Mesenchymal stem cell (in vitro differentiated cells and primary cell): ENCODE measurements around the gene SMYD4.
"Not testable (repeated sequence)": the region's sequence is repeated elsewhere in the genome, so short reads cannot be mapped to it uniquely, and the experiment has no call there.

Source experiments
- DNase-seq: peaks from one replicate; pipeline ENCODE4 v3.0.0-alpha.2; 2013
- H2AFZ ChIP-seq: one replicate; pipeline ENCODE4 v1.6.1; 2013; ENCODE audit warnings: low read depth, mild to moderate bottlenecking, control low read depth, inconsistent platforms, low read length, moderate library complexity
- H2AK5ac ChIP-seq: 2 replicates; pipeline ENCODE4 v1.6.1; 2013; ENCODE audit warnings: low read length, moderate library complexity, mild to moderate bottlenecking, inconsistent platforms; ENCODE audit not compliant: severe bottlenecking
- H2BK120ac ChIP-seq: one replicate; pipeline ENCODE4 v1.6.1; 2013; ENCODE audit warnings: low read depth, mild to moderate bottlenecking, inconsistent platforms, low read length, moderate library complexity
- H2BK12ac ChIP-seq, 2 experiments: one replicate each; pipeline ENCODE4 v1.6.1; 2013; ENCODE audit warnings: inconsistent platforms in 2 of 2, low read length in 2 of 2, mild to moderate bottlenecking in 2 of 2, moderate library complexity in 2 of 2, control low read depth in 1 of 2
- H2BK15ac ChIP-seq: one replicate; pipeline ENCODE4 v1.6.1; 2013; ENCODE audit warnings: mild to moderate bottlenecking, low read depth, inconsistent platforms; ENCODE audit not compliant: poor library complexity, severe bottlenecking
- H2BK5ac ChIP-seq: 2 replicates; pipeline ENCODE4 v1.6.1; 2013; ENCODE audit warnings: low read depth, mild to moderate bottlenecking, low read length, control low read depth, inconsistent platforms; ENCODE audit not compliant: poor library complexity, severe bottlenecking
- H3K14ac ChIP-seq, 2 experiments: one replicate each; pipeline ENCODE4 v1.6.1; 2013; ENCODE audit warnings: inconsistent platforms in 2 of 2, low read length in 2 of 2, control low read depth in 1 of 2, mild to moderate bottlenecking in 1 of 2, moderate library complexity in 1 of 2
- H3K18ac ChIP-seq, 2 experiments: one replicate each; pipeline ENCODE4 v1.6.1; 2013; ENCODE audit warnings: inconsistent platforms in 2 of 2, low read length in 2 of 2, control low read depth in 1 of 2, low read depth in 1 of 2, mild to moderate bottlenecking in 1 of 2
- H3K23ac ChIP-seq, 2 experiments: one replicate each; pipeline ENCODE4 v1.6.1; 2013; ENCODE audit warnings: inconsistent platforms in 2 of 2, low read length in 2 of 2, mild to moderate bottlenecking in 2 of 2, moderate library complexity in 2 of 2, control low read depth in 1 of 2
- H3K27ac ChIP-seq: 2 replicates; pipeline ENCODE4 v1.5.1; 2013; ENCODE audit warnings: mild to moderate bottlenecking, moderate library complexity, low read length, control low read depth, inconsistent platforms; ENCODE audit not compliant: poor library complexity, severe bottlenecking
- H3K27me3 ChIP-seq, 2 experiments: 2 replicates each; pipeline versions ENCODE4 v1.6.1 to v1.7.0; 2013; ENCODE audit warnings: low read length in 2 of 2, mild to moderate bottlenecking in 2 of 2, moderate library complexity in 2 of 2, control low read depth in 1 of 2, inconsistent platforms in 1 of 2; ENCODE audit not compliant: control insufficient read depth in 1 of 2, insufficient read depth in 1 of 2
- H3K36me3 ChIP-seq, 2 experiments: 2 replicates each; pipeline versions ENCODE4 v1.6.1 to v1.7.0; 2013; ENCODE audit warnings: low read length in 2 of 2, control low read depth in 1 of 2, inconsistent platforms in 1 of 2, low read depth in 1 of 2, mild to moderate bottlenecking in 1 of 2; ENCODE audit not compliant: insufficient read depth in 2 of 2, control insufficient read depth in 1 of 2
- H3K4ac ChIP-seq, 2 experiments: one replicate each; pipeline ENCODE4 v1.6.1; 2013; ENCODE audit warnings: inconsistent platforms in 2 of 2, low read length in 2 of 2, mild to moderate bottlenecking in 2 of 2, moderate library complexity in 2 of 2, control low read depth in 1 of 2, low read depth in 1 of 2
- H3K4me1 ChIP-seq: 2 replicates; pipeline ENCODE4 v1.6.1; 2013; ENCODE audit warnings: low read depth, low read length, control low read depth; ENCODE audit not compliant: control insufficient read depth, insufficient read depth
- H3K4me2 ChIP-seq: 2 replicates; pipeline ENCODE4 v1.6.1; 2013; ENCODE audit warnings: low read length, mild to moderate bottlenecking, inconsistent platforms; ENCODE audit not compliant: poor library complexity, severe bottlenecking
- H3K4me3 ChIP-seq, 2 experiments: 2 replicates each; pipeline versions ENCODE4 v1.5.1 to v1.7.0; 2013; ENCODE audit warnings: low read length in 2 of 2, mild to moderate bottlenecking in 2 of 2, control low read depth in 1 of 2, low read depth in 1 of 2; ENCODE audit not compliant: insufficient read depth in 1 of 2
- H3K79me1 ChIP-seq: replicated peaks from 2 replicates; pipeline ENCODE4 v1.6.1; 2013; ENCODE audit warnings: mild to moderate bottlenecking, control low read depth, low read length, inconsistent platforms; ENCODE audit not compliant: poor library complexity, severe bottlenecking
- H3K9ac ChIP-seq: 2 replicates; pipeline ENCODE4 v1.7.0; 2013; ENCODE audit warnings: mild to moderate bottlenecking, low read length, moderate library complexity
- H3K9me3 ChIP-seq: 2 replicates; pipeline ENCODE4 v1.7.0; 2013; ENCODE audit warnings: mild to moderate bottlenecking, low read length; ENCODE audit not compliant: control insufficient read depth
- H4K8ac ChIP-seq: one replicate; pipeline ENCODE4 v1.6.1; 2013; ENCODE audit warnings: inconsistent platforms, mild to moderate bottlenecking, low read length, moderate library complexity
- H4K91ac ChIP-seq: one replicate; pipeline ENCODE4 v1.6.1; 2013; ENCODE audit warnings: mild to moderate bottlenecking, low read length, inconsistent platforms
- WGBS: methylation state at CpG from one replicate; pipeline ENCODE4 v1.1.7; 2013; ENCODE audit warnings: mixed read lengths; 5-methylcytosine and 5-hydroxymethylcytosine counted together

SMYD4 gene

GRCh38 chr17:1800240-1800639 is 29.5 kb downstream of the SMYD4 start:
- no peak for DNase-seq
- H4K8ac ChIP-seq, result no peak overlapping the region
- H3K79me1 ChIP-seq, result peaks cover 12% of the 10 kb centered on the region
- H3K23ac ChIP-seq, result no peak overlapping the region
- no peak overlapping the region for H3K27ac ChIP-seq
- H3K4me3 ChIP-seq, result no peak overlapping the region
- H2BK120ac ChIP-seq, result no peak overlapping the region
- H3K27me3 ChIP-seq, result no peaks in the 10 kb centered on the region
- H2BK15ac ChIP-seq, result no peak overlapping the region
- no peak overlapping the region for H2BK5ac ChIP-seq
- no peak overlapping the region for H3K4ac ChIP-seq
- H3K9ac ChIP-seq, result no peak overlapping the region
- H2BK12ac ChIP-seq, result no peak overlapping the region
- H3K14ac ChIP-seq, result no peak overlapping the region
- no peak overlapping the region for H3K18ac ChIP-seq
- H3K4me1 ChIP-seq, result peaks cover 2% of the 10 kb centered on the region
- H3K36me3 ChIP-seq, result peaks cover 34 to 39% of the 10 kb centered on the region in 2 experiments
- H4K91ac ChIP-seq, result no peak overlapping the region
- WGBS, result over 99% methylated on average over 7 of the region's 7 CpGs
- no peak overlapping the region for H3K4me2 ChIP-seq
- H3K9me3 ChIP-seq, result no peaks in the 10 kb centered on the region
- H2AFZ ChIP-seq, result no peak overlapping the region
- no peak overlapping the region for H2AK5ac ChIP-seq

GRCh38 chr17:1797846-1798245 is 31.9 kb downstream of the SMYD4 start:
- not testable (repeated sequence) for H3K27ac ChIP-seq, H2BK12ac ChIP-seq

GRCh38 chr17:1797323-1797722 is 32.4 kb downstream of the SMYD4 start:
- Histone ChIP-seq H3K4me1 (peaks cover 10% of the 10 kb centered on the region), H3K18ac (peak overlapping the region in 1 of 2 experiments; percentile 82), H2BK15ac (no peak overlapping the region), H3K27ac (no peak overlapping the region), H2AFZ (no peak overlapping the region), H2BK12ac (peak overlapping the region; percentile 6 to 86), H4K91ac (peak overlapping the region; percentile 23), H3K23ac (no peak overlapping the region), H3K4me3 (no peak overlapping the region), H3K36me3 (peaks cover 23 to 25% of the 10 kb centered on the region in 2 experiments), H3K9ac (no peak overlapping the region), H3K9me3 (no peaks in the 10 kb centered on the region), H2BK5ac (no peak overlapping the region), H3K79me1 (peaks cover 14% of the 10 kb centered on the region), H4K8ac (no peak overlapping the region), H2AK5ac (no peak overlapping the region), H3K4ac (peak overlapping the region in 1 of 2 experiments; percentile 86), H3K27me3 (no peaks in the 10 kb centered on the region), H3K14ac (no peak overlapping the region), H2BK120ac (no peak overlapping the region), H3K4me2 (no peak overlapping the region)
- WGBS, result 83% methylated on average over 2 of the region's 3 CpGs
- DNase-seq, result no peak

More at GRCh38 chr17:1797846-1798245, 31.9 kb downstream of the SMYD4 start:
- H3K4me3 ChIP-seq, H4K91ac ChIP-seq, H3K9me3 ChIP-seq, H2BK120ac ChIP-seq, H2AK5ac ChIP-seq, H3K27me3 ChIP-seq, H3K4ac ChIP-seq, H4K8ac ChIP-seq, H2BK5ac ChIP-seq, H3K14ac ChIP-seq, H3K23ac ChIP-seq, H3K4me1 ChIP-seq, H2AFZ ChIP-seq, H3K4me2 ChIP-seq, H3K18ac ChIP-seq, H2BK15ac ChIP-seq, H3K9ac ChIP-seq, DNase-seq: not testable (repeated sequence)
- peaks cover 23 to 27% of the 10 kb centered on the region in 2 experiments for H3K36me3 ChIP-seq
- peaks cover 13% of the 10 kb centered on the region for H3K79me1 ChIP-seq
- 99% methylated on average over 8 of the region's 8 CpGs for WGBS

- H3K27ac ChIP-seq, result no peak overlapping the region
- no peak overlapping the region for H2AK5ac ChIP-seq
- DNase-seq, result peak; percentile 41
- H3K9ac ChIP-seq, result no peak overlapping the region
- no peak overlapping the region for H3K18ac ChIP-seq
- no peak overlapping the region for H2BK5ac ChIP-seq
- no peak overlapping the region for H3K14ac ChIP-seq
- H3K4me2 ChIP-seq, result no peak overlapping the region
- H4K8ac ChIP-seq, result no peak overlapping the region
- H3K9me3 ChIP-seq, result no peaks in the 10 kb centered on the region
- no peak overlapping the region for H2AFZ ChIP-seq
- WGBS, result 17% methylated on average over 1 of the region's 1 CpG
- H3K4ac ChIP-seq, result no peak overlapping the region
- H3K4me1 ChIP-seq, result peaks cover 11% of the 10 kb centered on the region
- H3K27me3 ChIP-seq, result no peaks in the 10 kb centered on the region
- no peak overlapping the region for H2BK120ac ChIP-seq
- H3K23ac ChIP-seq, result no peak overlapping the region
- H2BK15ac ChIP-seq, result no peak overlapping the region
- peaks cover 13% of the 10 kb centered on the region for H3K79me1 ChIP-seq
- H2BK12ac ChIP-seq, result no peak overlapping the region
- no peak overlapping the region for H4K91ac ChIP-seq
- H3K36me3 ChIP-seq, result peaks cover 18 to 26% of the 10 kb centered on the region in 2 experiments
- H3K4me3 ChIP-seq, result no peak overlapping the region
These were observed 32.9 kb downstream of the SMYD4 start for GRCh38 chr17:1796800-1797199.
